Uterus (tissue), 4 donors: Measurements from ENCODE around the gene ELAC1. TPM values are rescaled to one million over a fixed set of nuclear protein-coding genes. Genes with fewer than 3 reads are reported as not detected.

Source experiments
- DNase-seq, 2 donors: peaks; one replicate each; pipeline ENCODE4 v3.0.0-alpha.2; 2019 to 2020
- H3K27ac ChIP-seq, 2 donors: fragments of 200-600 bp; sonication (generic); 1 replicate in 1 of 2; 2 replicates in 1 of 2; pipeline ENCODE4 v1.5.1; 2016 to 2018
- H3K27me3 ChIP-seq, 2 donors: fragments of 200-600 bp; sonication (generic); one replicate each; pipeline ENCODE4 v1.5.1; 2018 to 2019; ENCODE audit warnings: control low read depth in 1 of 2
- H3K36me3 ChIP-seq, 2 donors: fragments of 200-600 bp; sonication (generic); one replicate each; pipeline ENCODE4 v1.5.1; 2019; ENCODE audit warnings: control low read depth in 1 of 2
- H3K4me1 ChIP-seq, 2 donors: fragments of 200-600 bp; sonication (generic); one replicate each; pipeline ENCODE4 v1.5.1; 2018 to 2019; ENCODE audit warnings: control low read depth in 1 of 2
- H3K4me3 ChIP-seq, 2 donors: fragments of 200-600 bp; sonication (generic); 1 replicate in 1 of 2; 2 replicates in 1 of 2; pipeline ENCODE4 v1.5.1; 2018 to 2019; ENCODE audit warnings: mild to moderate bottlenecking in 1 of 2
- H3K9me3 ChIP-seq, 2 donors: fragments of 200-600 bp; sonication (generic); one replicate each; pipeline ENCODE4 v1.5.1; 2019; ENCODE audit warnings: control low read depth in 1 of 2
- POLR2A ChIP-seq, 2 donors: fragments of 450-650 bp; IDR thresholded peaks; one replicate each; pipeline ENCODE4 v1.6.1; 2016; ENCODE audit warnings: antibody characterized with exemption in 2 of 2, mild to moderate bottlenecking in 1 of 2, moderate library complexity in 1 of 2
- intact Hi-C: fragments of 100-400 bp; cut with DNase I; formaldehyde crosslinking; loops from one replicate; pipeline ENCODE4 v1.15.1; 2023; ENCODE audit warnings: low total_unique reads
- total RNA-seq, 4 donors: library from RNA; depleted of rRNA in 3 of 4; stranded (reverse); fragments of >200 nt in 3 of 4; gene quantifications; one replicate each; pipeline versions ENCODE4 v1.1.0 to v1.2.4, GENCODE V29; 2014 to 2023
- TF ChIP-seq, protein P1 (sequence below), 4 experiments: fragments of 200-600 bp in 2 of 4; fragments of 450-650 bp in 2 of 4; sonication (generic) in 2 of 4; IDR thresholded peaks; one replicate each; pipeline ENCODE4 v1.5.1; 2016 to 2019; ENCODE audit warnings: antibody characterized with exemption in 4 of 4, mild to moderate bottlenecking in 2 of 4, moderate library complexity in 1 of 4
- donor health status: DM: yes; HTN: yes; CAD: no.

ELAC1 gene
- total RNA-seq, 4 donors from 2014 or later, result 4.1 to 26.2 (median 9.4) TPM

DNA sequence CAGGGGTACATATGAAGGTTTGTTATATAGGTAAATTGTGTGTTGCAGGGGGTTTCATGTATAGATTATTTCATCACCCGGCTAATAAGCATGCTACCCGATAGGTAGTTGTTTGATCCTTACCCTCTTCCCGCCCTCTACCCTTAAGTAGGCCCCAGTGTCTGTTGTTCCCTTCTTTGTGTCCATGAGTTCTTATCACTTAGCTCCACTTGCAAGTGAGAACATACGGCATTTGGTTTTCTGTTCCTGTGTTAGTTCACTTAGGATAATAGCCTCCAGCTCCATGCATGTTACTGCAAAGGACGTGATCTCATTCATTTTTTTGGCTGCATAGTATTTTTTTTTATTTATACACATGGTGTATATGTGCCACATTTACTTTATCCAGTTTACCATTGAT, 34.2 kb upstream of the ELAC1 start:
- Histone ChIP-seq H3K4me1 (no peaks in the 10 kb centered on the region), H3K27me3 (no peaks in the 10 kb centered on the region), H3K4me3 (no peak overlapping the region), H3K27ac (no peak overlapping the region), H3K9me3 (no peaks in the 10 kb centered on the region), H3K36me3 (no peaks in the 10 kb centered on the region)
- intact Hi-C loops, result no loop called here
- TF ChIP-seq, protein P1, sequence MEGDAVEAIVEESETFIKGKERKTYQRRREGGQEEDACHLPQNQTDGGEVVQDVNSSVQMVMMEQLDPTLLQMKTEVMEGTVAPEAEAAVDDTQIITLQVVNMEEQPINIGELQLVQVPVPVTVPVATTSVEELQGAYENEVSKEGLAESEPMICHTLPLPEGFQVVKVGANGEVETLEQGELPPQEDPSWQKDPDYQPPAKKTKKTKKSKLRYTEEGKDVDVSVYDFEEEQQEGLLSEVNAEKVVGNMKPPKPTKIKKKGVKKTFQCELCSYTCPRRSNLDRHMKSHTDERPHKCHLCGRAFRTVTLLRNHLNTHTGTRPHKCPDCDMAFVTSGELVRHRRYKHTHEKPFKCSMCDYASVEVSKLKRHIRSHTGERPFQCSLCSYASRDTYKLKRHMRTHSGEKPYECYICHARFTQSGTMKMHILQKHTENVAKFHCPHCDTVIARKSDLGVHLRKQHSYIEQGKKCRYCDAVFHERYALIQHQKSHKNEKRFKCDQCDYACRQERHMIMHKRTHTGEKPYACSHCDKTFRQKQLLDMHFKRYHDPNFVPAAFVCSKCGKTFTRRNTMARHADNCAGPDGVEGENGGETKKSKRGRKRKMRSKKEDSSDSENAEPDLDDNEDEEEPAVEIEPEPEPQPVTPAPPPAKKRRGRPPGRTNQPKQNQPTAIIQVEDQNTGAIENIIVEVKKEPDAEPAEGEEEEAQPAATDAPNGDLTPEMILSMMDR (IDR thresholded peaks at IDR 0.05), result no peak
- TF ChIP-seq POLR2A (IDR thresholded peaks at IDR 0.05), result no peak
- no peak for DNase-seq

DNA sequence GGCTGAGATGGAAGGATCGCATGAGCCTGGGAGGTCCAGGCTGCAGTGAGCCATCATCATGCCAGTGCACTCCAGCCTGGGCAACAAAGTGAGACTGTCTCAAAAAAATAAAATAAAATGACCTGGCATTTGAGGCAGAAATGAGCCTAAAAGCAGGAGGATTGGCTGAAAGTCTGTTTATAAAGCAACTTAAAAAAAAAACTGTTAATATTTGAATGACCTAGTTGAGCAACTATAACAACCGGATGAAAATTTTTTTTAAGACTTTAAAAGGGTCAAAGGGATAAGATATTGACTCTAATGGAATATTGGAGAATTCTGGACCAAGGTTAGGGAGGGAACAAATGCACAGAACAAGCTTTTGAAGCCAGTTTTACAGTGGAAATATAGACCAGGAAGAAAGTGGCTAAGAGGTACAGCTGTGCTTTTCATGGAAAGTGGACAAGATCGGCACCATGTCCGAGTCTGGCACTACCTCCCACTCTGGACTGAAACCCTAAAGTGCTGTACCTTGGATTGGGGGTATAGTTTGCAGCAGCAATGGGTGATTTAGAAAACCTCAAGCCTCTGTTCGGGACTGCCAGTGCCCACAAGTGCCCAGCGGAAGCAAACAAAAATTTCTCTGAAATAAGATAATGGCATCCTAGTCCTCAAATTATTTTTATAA, 33.2 kb upstream of the ELAC1 start:
- H3K36me3 ChIP-seq, result no peaks in the 10 kb centered on the region
- no peak overlapping the region for H3K27ac ChIP-seq
- intact Hi-C loops, result no loop called here
- H3K4me1 ChIP-seq, result no peaks in the 10 kb centered on the region
- no peak for DNase-seq
- H3K27me3 ChIP-seq, result no peaks in the 10 kb centered on the region
- no peaks in the 10 kb centered on the region for H3K9me3 ChIP-seq
- no peak for TF ChIP-seq POLR2A (IDR thresholded peaks at IDR 0.05)
- TF ChIP-seq, protein P1 (IDR thresholded peaks at IDR 0.05), result no peak
- H3K4me3 ChIP-seq, result no peak overlapping the region

DNA sequence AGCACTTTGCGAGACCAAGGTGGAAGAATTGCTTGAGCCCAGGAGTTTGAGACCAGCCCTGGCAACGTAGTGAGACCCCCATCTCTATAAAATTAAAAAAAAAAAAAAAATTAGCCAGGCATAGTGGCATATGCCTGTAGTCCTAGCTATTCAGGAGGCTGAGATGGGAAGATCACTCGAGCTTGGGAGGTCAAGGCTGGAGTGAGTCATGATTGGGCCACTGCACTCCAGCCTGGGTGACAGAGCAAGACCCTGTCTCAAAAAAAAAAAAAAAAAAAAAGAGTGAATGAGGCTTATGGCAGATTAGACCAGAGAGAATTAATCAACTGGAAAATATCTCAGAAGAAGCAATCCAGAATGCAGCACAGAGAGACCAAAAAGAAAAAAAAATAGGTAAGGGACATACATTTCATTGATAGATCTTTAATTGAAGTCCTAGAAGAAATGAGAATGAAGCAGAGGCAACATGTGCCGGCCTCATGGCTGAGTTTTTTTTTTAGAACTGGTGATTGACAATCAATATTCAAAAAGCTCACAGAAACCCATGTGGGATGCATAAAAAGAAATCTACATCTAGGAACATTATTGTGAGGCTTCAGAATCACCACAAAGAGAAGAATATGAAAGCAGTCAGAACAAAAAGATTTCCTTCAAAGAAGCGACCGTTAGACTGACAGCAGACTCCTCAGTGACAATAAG, 32.2 kb upstream of the ELAC1 start:
- Histone ChIP-seq H3K4me3 (no peak overlapping the region), H3K36me3 (no peaks in the 10 kb centered on the region), H3K27me3 (no peaks in the 10 kb centered on the region), H3K9me3 (no peaks in the 10 kb centered on the region), H3K4me1 (no peaks in the 10 kb centered on the region), H3K27ac (no peak overlapping the region)
- TF ChIP-seq, protein P1 (IDR thresholded peaks at IDR 0.05), result no peak
- no peak for TF ChIP-seq POLR2A (IDR thresholded peaks at IDR 0.05)
- intact Hi-C loops, result no loop called here
- DNase-seq, result no peak

DNA sequence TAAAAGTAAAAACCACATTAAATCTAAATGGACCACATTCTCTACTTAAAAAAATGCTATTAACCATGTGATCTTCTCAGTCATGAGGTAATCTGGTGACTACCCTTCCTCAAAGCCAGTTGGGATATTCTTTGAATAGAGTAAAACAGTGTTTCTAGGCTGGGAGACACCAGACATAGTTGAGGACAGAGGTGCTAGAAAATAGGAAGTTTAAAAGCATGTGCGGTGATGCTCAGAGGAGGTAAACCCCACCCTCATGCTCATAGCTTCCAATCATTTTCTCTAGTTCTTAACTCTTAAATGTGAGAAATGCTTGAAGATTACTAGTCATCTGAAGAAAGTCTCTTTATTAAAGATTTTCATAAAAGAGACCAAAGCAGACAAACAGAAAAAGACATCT, 30.7 kb upstream of the ELAC1 start:
- intact Hi-C loops, result no loop called here
- H3K4me1 ChIP-seq, result no peaks in the 10 kb centered on the region
- no peak for TF ChIP-seq POLR2A (IDR thresholded peaks at IDR 0.05)
- TF ChIP-seq, protein P1 (IDR thresholded peaks at IDR 0.05), result no peak
- no peaks in the 10 kb centered on the region for H3K36me3 ChIP-seq
- no peak overlapping the region for H3K4me3 ChIP-seq
- H3K9me3 ChIP-seq, result no peaks in the 10 kb centered on the region
- no peaks in the 10 kb centered on the region for H3K27me3 ChIP-seq
- no peak for DNase-seq
- H3K27ac ChIP-seq, result no peak overlapping the region

DNA sequence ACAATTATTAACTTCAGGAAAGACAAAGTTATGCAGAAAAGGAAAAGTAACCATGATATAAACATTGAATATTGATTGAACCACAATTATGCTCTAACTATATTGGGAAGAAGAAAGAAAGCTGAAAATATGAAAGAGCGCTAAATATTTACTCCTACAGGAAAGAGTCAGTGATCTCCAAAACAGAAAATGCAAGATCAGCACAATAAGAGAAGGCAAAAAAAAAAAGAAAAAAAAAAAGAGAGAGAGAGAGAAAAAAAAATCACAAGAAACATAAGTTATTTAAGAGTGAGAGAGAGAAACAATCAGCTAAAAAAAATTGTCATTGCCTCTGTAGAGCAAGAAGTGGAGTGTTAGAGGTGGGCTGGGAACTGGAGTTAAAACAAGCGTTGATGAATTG, 28.9 kb upstream of the ELAC1 start:
- intact Hi-C loops, result no loop called here
- no peak for DNase-seq
- Histone ChIP-seq H3K36me3 (no peaks in the 10 kb centered on the region), H3K27ac (no peak overlapping the region), H3K4me3 (no peak overlapping the region), H3K27me3 (no peaks in the 10 kb centered on the region), H3K4me1 (no peaks in the 10 kb centered on the region), H3K9me3 (no peaks in the 10 kb centered on the region)
- no peak for TF ChIP-seq POLR2A (IDR thresholded peaks at IDR 0.05)
- TF ChIP-seq, protein P1 (IDR thresholded peaks at IDR 0.05), result no peak
